B cell (primary cell): ENCODE results near the gene ACOT11. TPM values are rescaled to one million over a fixed set of nuclear protein-coding genes. Genes with fewer than 3 reads are reported as not detected.

ENCODE experiments used
- ATAC-seq: fragments of 200-7000 bp; cut with Tn5 transposase; one replicate; pipeline ENCODE4 v1.10.0; 2021; ENCODE audit warnings: low read depth, mild to moderate bottlenecking, moderate number of reproducible peaks, moderate library complexity
- CTCF ChIA-PET: fragments of 350-600 bp; sonication (Branson Sonifier 250); formaldehyde crosslinking; loops from one replicate; lab custom pipeline; 2021; ENCODE audit warnings: antibody characterized with exemption, inconsistent platforms; lab: Charles Lee
- POLR2A ChIA-PET: fragments of 350-600 bp; sonication (Branson Sonifier 250); formaldehyde crosslinking; loops from one replicate; lab custom pipeline; 2021; ENCODE audit warnings: antibody characterized with exemption; lab: Charles Lee
- DNase-seq: peaks from one replicate; pipeline ENCODE4 v3.0.0; 2013
- H2AFZ ChIP-seq: 2 replicates; pipeline ENCODE4 v1.6.1; 2012; ENCODE audit warnings: mild to moderate bottlenecking, low read depth, low read length; ENCODE audit not compliant: insufficient read depth, poor library complexity, severe bottlenecking
- H3K27ac ChIP-seq, 2 donors: 1 replicate in 1 of 2; 2 replicates in 1 of 2; pipeline ENCODE4 v1.5.1; 2012 to 2013; ENCODE audit warnings: low read length in 2 of 2, mild to moderate bottlenecking in 2 of 2, moderate library complexity in 1 of 2
- H3K27me3 ChIP-seq, 4 experiments: fragments of 200-600 bp in 1 of 4; sonication (generic) in 1 of 4; replicated peaks in 1 of 4; 1 replicate in 2 of 4; 2 replicates in 2 of 4; pipeline versions ENCODE4 v1.6.1 to v1.7.0; 2013 to 2016; ENCODE audit warnings: low read length in 3 of 4, mild to moderate bottlenecking in 2 of 4, mixed read lengths in 1 of 4, moderate library complexity in 1 of 4; ENCODE audit not compliant: insufficient read depth in 4 of 4, control insufficient read depth in 3 of 4; ENCODE audit errors: control extremely low read depth in 1 of 4
- H3K36me3 ChIP-seq, 2 experiments: replicated peaks in 1 of 2; 1 replicate in 1 of 2; 2 replicates in 1 of 2; pipeline versions ENCODE4 v1.6.1 to v1.7.1; 2013; ENCODE audit warnings: low read length in 1 of 2; ENCODE audit not compliant: insufficient read depth in 2 of 2, control insufficient read depth in 1 of 2; ENCODE audit errors: control extremely low read depth in 1 of 2, extremely low read depth in 1 of 2
- H3K4me1 ChIP-seq, 2 donors: fragments of 200-600 bp in 1 of 2; sonication (generic) in 1 of 2; 1 replicate in 1 of 2; 2 replicates in 1 of 2; pipeline versions ENCODE4 v1.5.1 to v1.6.1; 2013 to 2017; ENCODE audit warnings: low read length in 2 of 2; ENCODE audit not compliant: control insufficient read depth in 2 of 2, insufficient read depth in 2 of 2
- H3K4me2 ChIP-seq: replicated peaks from 2 replicates; pipeline ENCODE3; 2012; ENCODE audit warnings: mild to moderate bottlenecking, low read depth, low read length; ENCODE audit not compliant: poor library complexity, severe bottlenecking
- H3K4me3 ChIP-seq, 5 experiments: fragments of 200-600 bp in 1 of 5; sonication (generic) in 1 of 5; 1 replicate in 3 of 5; 2 replicates in 2 of 5; pipeline versions ENCODE4 v1.5.1 to v1.7.0; 2011 to 2016; ENCODE audit warnings: low read length in 4 of 5, mild to moderate bottlenecking in 4 of 5, low read depth in 2 of 5, control low read depth in 1 of 5, moderate library complexity in 1 of 5; ENCODE audit not compliant: insufficient read depth in 1 of 5; ENCODE audit errors: control extremely low read depth in 1 of 5, extremely low read depth in 1 of 5
- H3K79me2 ChIP-seq: fragments of 200-600 bp; sonication (generic); one replicate; pipeline ENCODE4 v1.6.0; 2016; ENCODE audit warnings: low read length; ENCODE audit not compliant: control insufficient read depth, insufficient read depth
- H3K9ac ChIP-seq: fragments of 200-600 bp; sonication (generic); 2 replicates; pipeline ENCODE4 v1.6.1; 2017; ENCODE audit warnings: mild to moderate bottlenecking, low read length, moderate library complexity
- H3K9me3 ChIP-seq, 3 donors: one replicate each; pipeline versions ENCODE4 v1.6.1 to v1.7.1; 2013; ENCODE audit warnings: low read length in 2 of 3; ENCODE audit not compliant: control insufficient read depth in 2 of 3, insufficient read depth in 1 of 3; ENCODE audit errors: control extremely low read depth in 1 of 3
- H4K20me1 ChIP-seq: 2 replicates; pipeline ENCODE4 v1.6.0; 2012; ENCODE audit warnings: mild to moderate bottlenecking, low read length; ENCODE audit not compliant: insufficient read depth, control insufficient read depth, poor library complexity, severe bottlenecking
- H3K27ac Mint-ChIP-seq: one replicate; pipeline ENCODE4 v1.8.0; 2021; ENCODE audit warnings: mixed read lengths
- H3K27me3 Mint-ChIP-seq: one replicate; pipeline ENCODE4 v1.8.0; 2021; ENCODE audit warnings: mixed read lengths
- H3K4me1 Mint-ChIP-seq: one replicate; pipeline ENCODE4 v1.8.0; 2021; ENCODE audit warnings: mixed read lengths
- H3K4me3 Mint-ChIP-seq: one replicate; pipeline ENCODE4 v1.8.0; 2021; ENCODE audit warnings: mixed read lengths
- H3K9me3 Mint-ChIP-seq: one replicate; pipeline ENCODE4 v1.8.0; 2022; ENCODE audit warnings: mixed read lengths; ENCODE audit not compliant: insufficient read depth
- CTCF ChIP-seq: fragments of 200-600 bp; IDR thresholded peaks from one replicate; pipeline ENCODE4 v1.8.0; 2022; ENCODE audit warnings: antibody characterized with exemption, mild to moderate bottlenecking
- EZH2 ChIP-seq: IDR thresholded peaks from 2 replicates; pipeline ENCODE4 v1.6.1; 2012; ENCODE audit warnings: borderline replicate concordance, low read depth, mild to moderate bottlenecking, moderate library complexity, low read length; ENCODE audit not compliant: insufficient read depth, poor library complexity, severe bottlenecking
- WGBS: methylation state at CpG from one replicate; pipeline ENCODE4 v1.1.5; 2013; ENCODE audit warnings: missing lambda C conversion rate; ENCODE audit not compliant: insufficient coverage; 5-methylcytosine and 5-hydroxymethylcytosine counted together
- intact Hi-C: fragments of 100-400 bp; cut with micrococcal nuclease; formaldehyde crosslinking; loops from one replicate; pipeline ENCODE4 v1.10.0; 2022
- polyA plus RNA-seq: library from polyadenylated mRNA; depleted of rRNA; stranded (reverse); fragments of >200 nt; gene quantifications from 2 replicates; pipeline ENCODE4 v1.2.3, GENCODE V29; 2012
- total RNA-seq, 2 donors: library from RNA; stranded (reverse); fragments of 120-200 nt in 1 of 2; gene quantifications; 1 replicate in 1 of 2; 2 replicates in 1 of 2; pipeline versions ENCODE4 v1.2.3 to v1.2.4, GENCODE V29; 2013 to 2022

The ACOT11 gene
- total and polyA plus RNA-seq, 2 donors (not counting 1 experiment from before 2014, with no cell fraction given), result 0.03 to 0.07 TPM

- H4K20me1 ChIP-seq, result no peaks in the 10 kb centered on the region
- peaks cover 0 to 3% (median 0%) of the 10 kb centered on the region in 4 experiments for H3K27me3 ChIP-seq
- no peak for ATAC-seq
- no peaks in the 10 kb centered on the region for H3K9me3 ChIP-seq
- H3K9ac ChIP-seq, result no peak overlapping the region
- no peaks in the 10 kb centered on the region for H3K4me1 ChIP-seq
- no peak for DNase-seq
- H3K27me3 Mint-ChIP-seq, result peaks cover 3% of the 10 kb centered on the region
- H2AFZ ChIP-seq, result no peak overlapping the region
- intact Hi-C loops, result no loop called here
- no peak overlapping the region for H3K4me3 Mint-ChIP-seq
- H3K4me1 Mint-ChIP-seq, result no peaks in the 10 kb centered on the region
- CTCF ChIA-PET, result no interaction called here
- H3K4me2 ChIP-seq, result no peak overlapping the region
- H3K79me2 ChIP-seq, result no peaks in the 10 kb centered on the region
- 89% methylated on average over 16 of the region's 16 CpGs for WGBS
- H3K4me3 ChIP-seq, result no peak overlapping the region
- POLR2A ChIA-PET, result no interaction called here
- H3K27ac ChIP-seq, result no peak overlapping the region
- H3K9me3 Mint-ChIP-seq, result no peaks in the 10 kb centered on the region
- H3K27ac Mint-ChIP-seq, result no peak overlapping the region
- no peak for TF ChIP-seq CTCF
- TF ChIP-seq EZH2, result no peak
- no peaks in the 10 kb centered on the region for H3K36me3 ChIP-seq
Observed at GRCh38 chr1:54594463-54594862, 46.4 kb downstream of the ACOT11 start.

- ATAC-seq (no peak), DNase-seq (no peak)
- H3K27ac ChIP-seq, result no peak overlapping the region
- no peaks in the 10 kb centered on the region for H3K9me3 Mint-ChIP-seq
- TF ChIP-seq CTCF (no peak), EZH2 (no peak)
- H3K27me3 ChIP-seq, result peaks cover 0 to 3% (median 0%) of the 10 kb centered on the region in 4 experiments
- H3K27me3 Mint-ChIP-seq, result peaks cover 3% of the 10 kb centered on the region
- no peaks in the 10 kb centered on the region for H3K79me2 ChIP-seq
- H3K9ac ChIP-seq, result no peak overlapping the region
- 91% methylated on average over 3 of the region's 3 CpGs for WGBS
- no peaks in the 10 kb centered on the region for H3K36me3 ChIP-seq
- no peak overlapping the region for H3K4me2 ChIP-seq
- intact Hi-C loops, result no loop called here
- H3K4me1 ChIP-seq, result no peaks in the 10 kb centered on the region
- no peaks in the 10 kb centered on the region for H3K4me1 Mint-ChIP-seq
- no peak overlapping the region for H3K4me3 ChIP-seq
- H3K27ac Mint-ChIP-seq, result no peak overlapping the region
- H3K4me3 Mint-ChIP-seq, result no peak overlapping the region
- ChIA-PET POLR2A (no interaction called here), CTCF (interaction anchor here (0.5 kb wide), 1 partner anchor 670 kb away, joined by 4 read pairs; no protein-coding TSS in a partner anchor)
- no peaks in the 10 kb centered on the region for H3K9me3 ChIP-seq
- no peaks in the 10 kb centered on the region for H4K20me1 ChIP-seq
- no peak overlapping the region for H2AFZ ChIP-seq
Observed at GRCh38 chr1:54595956-54596498, 48.0 kb downstream of the ACOT11 start.
